ENCODE measurements around the gene MRPL12.

- TF ChIP-seq, protein P1, sequence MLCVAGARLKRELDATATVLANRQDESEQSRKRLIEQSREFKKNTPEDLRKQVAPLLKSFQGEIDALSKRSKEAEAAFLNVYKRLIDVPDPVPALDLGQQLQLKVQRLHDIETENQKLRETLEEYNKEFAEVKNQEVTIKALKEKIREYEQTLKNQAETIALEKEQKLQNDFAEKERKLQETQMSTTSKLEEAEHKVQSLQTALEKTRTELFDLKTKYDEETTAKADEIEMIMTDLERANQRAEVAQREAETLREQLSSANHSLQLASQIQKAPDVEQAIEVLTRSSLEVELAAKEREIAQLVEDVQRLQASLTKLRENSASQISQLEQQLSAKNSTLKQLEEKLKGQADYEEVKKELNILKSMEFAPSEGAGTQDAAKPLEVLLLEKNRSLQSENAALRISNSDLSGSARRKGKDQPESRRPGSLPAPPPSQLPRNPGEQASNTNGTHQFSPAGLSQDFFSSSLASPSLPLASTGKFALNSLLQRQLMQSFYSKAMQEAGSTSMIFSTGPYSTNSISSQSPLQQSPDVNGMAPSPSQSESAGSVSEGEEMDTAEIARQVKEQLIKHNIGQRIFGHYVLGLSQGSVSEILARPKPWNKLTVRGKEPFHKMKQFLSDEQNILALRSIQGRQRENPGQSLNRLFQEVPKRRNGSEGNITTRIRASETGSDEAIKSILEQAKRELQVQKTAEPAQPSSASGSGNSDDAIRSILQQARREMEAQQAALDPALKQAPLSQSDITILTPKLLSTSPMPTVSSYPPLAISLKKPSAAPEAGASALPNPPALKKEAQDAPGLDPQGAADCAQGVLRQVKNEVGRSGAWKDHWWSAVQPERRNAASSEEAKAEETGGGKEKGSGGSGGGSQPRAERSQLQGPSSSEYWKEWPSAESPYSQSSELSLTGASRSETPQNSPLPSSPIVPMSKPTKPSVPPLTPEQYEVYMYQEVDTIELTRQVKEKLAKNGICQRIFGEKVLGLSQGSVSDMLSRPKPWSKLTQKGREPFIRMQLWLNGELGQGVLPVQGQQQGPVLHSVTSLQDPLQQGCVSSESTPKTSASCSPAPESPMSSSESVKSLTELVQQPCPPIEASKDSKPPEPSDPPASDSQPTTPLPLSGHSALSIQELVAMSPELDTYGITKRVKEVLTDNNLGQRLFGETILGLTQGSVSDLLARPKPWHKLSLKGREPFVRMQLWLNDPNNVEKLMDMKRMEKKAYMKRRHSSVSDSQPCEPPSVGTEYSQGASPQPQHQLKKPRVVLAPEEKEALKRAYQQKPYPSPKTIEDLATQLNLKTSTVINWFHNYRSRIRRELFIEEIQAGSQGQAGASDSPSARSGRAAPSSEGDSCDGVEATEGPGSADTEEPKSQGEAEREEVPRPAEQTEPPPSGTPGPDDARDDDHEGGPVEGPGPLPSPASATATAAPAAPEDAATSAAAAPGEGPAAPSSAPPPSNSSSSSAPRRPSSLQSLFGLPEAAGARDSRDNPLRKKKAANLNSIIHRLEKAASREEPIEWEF (CRISPR knock-in tag; IDR thresholded peaks at IDR 0.05), result no peak
- TF ChIP-seq, protein P2, sequence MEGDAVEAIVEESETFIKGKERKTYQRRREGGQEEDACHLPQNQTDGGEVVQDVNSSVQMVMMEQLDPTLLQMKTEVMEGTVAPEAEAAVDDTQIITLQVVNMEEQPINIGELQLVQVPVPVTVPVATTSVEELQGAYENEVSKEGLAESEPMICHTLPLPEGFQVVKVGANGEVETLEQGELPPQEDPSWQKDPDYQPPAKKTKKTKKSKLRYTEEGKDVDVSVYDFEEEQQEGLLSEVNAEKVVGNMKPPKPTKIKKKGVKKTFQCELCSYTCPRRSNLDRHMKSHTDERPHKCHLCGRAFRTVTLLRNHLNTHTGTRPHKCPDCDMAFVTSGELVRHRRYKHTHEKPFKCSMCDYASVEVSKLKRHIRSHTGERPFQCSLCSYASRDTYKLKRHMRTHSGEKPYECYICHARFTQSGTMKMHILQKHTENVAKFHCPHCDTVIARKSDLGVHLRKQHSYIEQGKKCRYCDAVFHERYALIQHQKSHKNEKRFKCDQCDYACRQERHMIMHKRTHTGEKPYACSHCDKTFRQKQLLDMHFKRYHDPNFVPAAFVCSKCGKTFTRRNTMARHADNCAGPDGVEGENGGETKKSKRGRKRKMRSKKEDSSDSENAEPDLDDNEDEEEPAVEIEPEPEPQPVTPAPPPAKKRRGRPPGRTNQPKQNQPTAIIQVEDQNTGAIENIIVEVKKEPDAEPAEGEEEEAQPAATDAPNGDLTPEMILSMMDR (IDR thresholded peaks at IDR 0.05 in 2 of 3, conservative IDR thresholded peaks at IDR 0.05 in 1 of 3; ENCODE audit: insufficient read depth in 2 of 3, low read depth in 1 of 3, low read length in 3 of 3), result no peak
- TF ChIP-seq COPS2 (conservative IDR thresholded peaks at IDR 0.05) (no peak), SRSF9 (IDR thresholded peaks at IDR 0.05; ENCODE audit: borderline replicate concordance, low read depth, low read length) (no peak), MAX (CRISPR knock-in tag; IDR thresholded peaks at IDR 0.05) (no peak), USF2 (CRISPR knock-in tag; IDR thresholded peaks at IDR 0.05) (no peak), DPF2 (IDR thresholded peaks at IDR 0.05) (no peak), TCF3 (CRISPR knock-in tag; IDR thresholded peaks at IDR 0.05) (no peak)
- TF ChIP-seq, protein P3, sequence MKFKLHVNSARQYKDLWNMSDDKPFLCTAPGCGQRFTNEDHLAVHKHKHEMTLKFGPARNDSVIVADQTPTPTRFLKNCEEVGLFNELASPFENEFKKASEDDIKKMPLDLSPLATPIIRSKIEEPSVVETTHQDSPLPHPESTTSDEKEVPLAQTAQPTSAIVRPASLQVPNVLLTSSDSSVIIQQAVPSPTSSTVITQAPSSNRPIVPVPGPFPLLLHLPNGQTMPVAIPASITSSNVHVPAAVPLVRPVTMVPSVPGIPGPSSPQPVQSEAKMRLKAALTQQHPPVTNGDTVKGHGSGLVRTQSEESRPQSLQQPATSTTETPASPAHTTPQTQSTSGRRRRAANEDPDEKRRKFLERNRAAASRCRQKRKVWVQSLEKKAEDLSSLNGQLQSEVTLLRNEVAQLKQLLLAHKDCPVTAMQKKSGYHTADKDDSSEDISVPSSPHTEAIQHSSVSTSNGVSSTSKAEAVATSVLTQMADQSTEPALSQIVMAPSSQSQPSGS (CRISPR knock-in tag; IDR thresholded peaks at IDR 0.05), result no peak
Measured at GRCh38 chr17:81738801-81739393, 35.7 kb downstream of the MRPL12 start.
